Left lobe of liver (tissue), 2 donors: ENCODE data around the gene SORBS1. TPM values are rescaled to one million over a fixed set of nuclear protein-coding genes. Genes with fewer than 3 reads are reported as not detected.
"Not testable (repeated sequence)": the region's sequence is repeated elsewhere in the genome, so short reads cannot be mapped to it uniquely, and the experiment has no call there.

Experiments
- ATAC-seq: fragments of 200-7000 bp; cut with Tn5 transposase; one replicate; pipeline ENCODE4 v1.9.1; 2020; ENCODE audit warnings: mild to moderate bottlenecking, moderate library complexity
- DNase-seq: peaks from one replicate; pipeline ENCODE4 v3.0.0-alpha.2; 2020; ENCODE audit warnings: low spot score
- total RNA-seq: library from RNA; stranded (reverse); gene quantifications from one replicate; pipeline ENCODE4 v1.2.1, GENCODE V29; 2021
- donor health status: DM: no; HTN: no; CAD: no; lungs with moderate emphysema.
- donor health status: DM: no; HTN: yes; CAD: no.

The SORBS1 gene
- total RNA-seq, 1 donor from 2014 or later, result 57.9 TPM

DNA sequence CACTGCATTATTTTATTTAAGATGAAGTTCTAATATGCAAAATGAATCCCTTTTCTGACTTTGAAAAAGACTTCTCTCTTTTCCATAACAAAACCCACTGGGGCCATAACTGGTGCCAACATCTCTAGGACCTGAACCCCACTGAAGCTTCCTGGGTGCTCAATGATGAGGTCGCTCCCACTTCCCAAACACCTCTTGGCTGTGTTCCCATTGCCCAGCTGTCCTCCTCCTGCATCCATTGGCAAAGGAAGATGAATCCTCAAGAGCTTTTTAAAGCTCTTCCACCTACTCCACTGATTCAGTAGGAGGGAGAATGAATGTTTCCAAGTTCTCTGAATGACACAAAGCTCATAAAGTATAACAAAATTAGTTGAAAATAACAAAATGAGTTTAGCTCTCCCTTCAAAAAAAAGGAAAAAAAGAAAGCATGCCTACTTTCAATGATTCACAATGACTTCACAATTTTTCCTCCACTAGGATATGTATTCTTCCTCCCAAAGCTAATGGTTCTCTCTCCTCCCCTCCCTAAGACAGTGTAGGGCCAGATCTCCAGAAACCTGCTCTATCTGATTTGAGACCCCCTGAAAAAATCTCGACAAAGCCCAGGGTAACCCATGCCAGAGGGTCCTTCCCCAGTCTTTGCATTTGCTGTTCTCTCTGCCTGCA is 64.8 kb downstream of the SORBS1 start:
- ATAC-seq (no peak), DNase-seq (no peak)

DNA sequence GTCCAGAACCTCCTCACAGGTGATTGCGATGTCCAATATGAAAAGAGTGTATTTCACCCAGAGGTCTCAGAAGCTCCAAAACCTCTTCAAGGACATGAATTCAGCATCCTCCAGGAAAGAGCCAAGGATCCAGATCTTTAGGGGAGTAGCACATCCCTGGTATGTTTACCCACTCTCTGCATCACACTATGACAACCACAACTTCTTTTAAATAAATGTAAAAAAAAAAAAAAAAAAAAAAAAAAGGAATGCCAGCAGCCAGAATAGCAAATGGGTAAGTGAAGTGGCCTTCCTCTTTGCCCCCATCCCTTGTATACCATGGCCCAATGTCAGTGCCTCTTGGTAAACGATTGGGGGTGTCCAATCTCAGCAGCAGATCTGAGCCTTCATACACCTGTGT is 67.3 kb downstream of the SORBS1 start:
- DNase-seq (no peak), ATAC-seq (no peak)

DNA sequence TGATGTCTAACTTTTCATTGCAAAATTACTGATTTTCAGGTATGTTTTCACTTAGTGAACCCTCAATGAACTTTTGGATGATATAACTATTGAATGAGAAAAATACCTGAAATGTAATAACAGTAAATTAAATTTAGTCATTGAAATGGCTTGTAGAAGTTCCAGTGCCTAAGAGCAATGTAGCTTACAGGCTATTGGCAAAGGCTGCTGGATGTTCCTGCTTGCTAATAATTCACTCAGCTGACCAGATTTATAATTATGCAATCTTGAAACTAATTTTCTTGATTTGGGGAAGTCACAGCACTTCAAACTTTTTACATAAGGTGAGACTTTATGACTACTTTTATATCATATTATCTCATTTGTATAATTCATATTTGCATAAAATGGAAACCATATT is 73.2 kb downstream of the SORBS1 start:
- peak; percentile 60 for ATAC-seq

DNA sequence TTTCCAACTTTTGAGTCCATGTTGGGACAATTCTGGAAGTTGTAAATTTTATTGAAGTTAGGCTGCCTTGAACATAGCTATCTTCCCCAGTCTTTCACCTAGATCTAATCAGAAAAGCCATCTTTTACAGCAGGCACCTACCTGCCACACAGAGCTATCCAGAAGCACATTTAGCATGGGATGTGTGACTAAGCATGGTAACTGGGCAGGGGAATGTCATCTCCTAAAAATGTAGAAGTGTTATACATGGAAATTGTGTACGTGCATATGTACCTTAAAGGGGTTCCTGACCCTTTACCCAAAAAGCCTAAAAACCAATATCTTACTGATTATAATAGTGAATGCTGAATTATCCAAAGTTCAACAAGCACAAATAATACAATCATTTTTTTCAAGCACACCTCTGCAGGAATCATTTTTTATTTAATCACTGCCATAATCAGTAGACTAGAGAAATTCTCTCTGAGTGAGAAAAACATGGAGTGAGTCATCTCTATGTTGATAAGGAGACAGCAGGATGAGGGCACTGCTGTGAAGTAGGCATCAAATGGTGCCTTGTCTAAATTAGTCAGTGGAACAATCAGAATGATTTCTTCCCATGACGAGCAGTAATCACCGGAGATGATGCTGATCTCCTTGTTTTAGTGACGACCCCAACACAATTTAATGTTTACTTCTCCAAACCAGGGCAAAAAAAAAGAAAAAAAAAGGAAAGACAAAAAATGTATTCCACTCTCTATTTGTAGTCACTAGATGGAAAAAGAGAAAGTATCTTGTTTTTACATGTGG is 75.9 kb downstream of the SORBS1 start:
- DNase-seq (no peak), ATAC-seq (no peak)

More for the DNA sequence above, 73.2 kb downstream of the SORBS1 start:
- DNase-seq, result no peak

DNA sequence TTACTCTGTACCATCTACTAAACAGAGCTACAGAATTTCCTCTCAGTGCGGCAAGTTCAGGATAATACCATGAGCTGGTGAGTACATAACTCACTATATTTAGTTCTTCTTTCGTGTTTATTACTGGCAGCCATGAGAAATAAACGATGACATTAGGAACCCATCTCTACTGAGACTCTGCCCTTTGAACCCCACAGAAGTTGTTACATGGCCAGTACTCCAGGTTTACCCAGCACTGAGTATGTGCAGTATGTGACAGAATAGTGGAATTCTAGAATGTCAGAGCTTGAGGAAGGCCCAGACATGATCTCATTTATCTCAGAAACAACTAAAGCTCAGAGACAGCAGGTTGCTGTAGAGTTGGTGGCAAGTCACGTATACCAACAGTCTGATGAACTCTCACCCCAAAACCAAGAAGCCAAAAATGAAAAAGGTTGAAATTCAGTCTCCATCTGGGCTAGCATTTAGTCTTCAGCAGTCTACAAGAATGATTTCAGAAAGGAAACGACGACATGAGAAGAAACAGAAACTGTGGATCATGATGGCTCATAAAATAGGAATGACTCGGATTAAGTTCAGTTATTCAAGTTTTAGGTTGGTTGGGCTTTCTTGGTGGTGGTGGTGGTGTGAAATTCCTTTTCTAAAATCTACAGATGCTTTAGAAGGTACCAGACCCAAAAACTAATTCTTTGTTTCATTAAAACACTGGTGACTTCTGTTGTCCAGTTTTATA is 78.5 kb downstream of the SORBS1 start:
- DNase-seq (peak; percentile 43), ATAC-seq (peak; percentile 32)

DNA sequence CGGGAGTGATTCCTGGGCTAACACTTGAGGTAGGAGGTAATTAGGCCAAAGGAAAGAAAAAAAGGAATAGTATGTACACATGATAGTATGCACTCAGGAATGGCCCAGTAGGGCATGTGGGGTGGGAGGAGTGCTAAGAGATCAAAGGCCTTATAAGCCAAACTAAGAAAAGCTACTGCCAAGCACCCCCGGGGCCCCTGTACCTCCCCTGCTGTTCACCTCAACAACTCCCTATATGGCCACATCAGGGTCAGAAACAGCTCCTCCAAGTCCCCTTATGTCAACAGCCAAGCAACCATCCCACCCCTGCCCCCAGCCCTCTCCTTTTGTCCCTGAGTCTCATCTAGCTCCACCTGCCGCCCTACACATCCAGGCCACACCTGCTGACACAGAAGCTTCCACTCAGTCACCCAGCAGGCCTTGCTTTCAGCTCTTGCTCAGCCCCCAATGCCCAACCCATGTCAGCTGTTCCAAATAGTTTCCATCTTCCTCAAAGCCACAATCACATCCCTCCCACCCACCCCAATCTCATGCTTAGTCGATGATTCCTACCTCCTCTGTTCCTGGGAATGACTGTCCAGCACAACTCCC is 80.2 kb downstream of the SORBS1 start:
- DNase-seq (no peak), ATAC-seq (no peak)

DNA sequence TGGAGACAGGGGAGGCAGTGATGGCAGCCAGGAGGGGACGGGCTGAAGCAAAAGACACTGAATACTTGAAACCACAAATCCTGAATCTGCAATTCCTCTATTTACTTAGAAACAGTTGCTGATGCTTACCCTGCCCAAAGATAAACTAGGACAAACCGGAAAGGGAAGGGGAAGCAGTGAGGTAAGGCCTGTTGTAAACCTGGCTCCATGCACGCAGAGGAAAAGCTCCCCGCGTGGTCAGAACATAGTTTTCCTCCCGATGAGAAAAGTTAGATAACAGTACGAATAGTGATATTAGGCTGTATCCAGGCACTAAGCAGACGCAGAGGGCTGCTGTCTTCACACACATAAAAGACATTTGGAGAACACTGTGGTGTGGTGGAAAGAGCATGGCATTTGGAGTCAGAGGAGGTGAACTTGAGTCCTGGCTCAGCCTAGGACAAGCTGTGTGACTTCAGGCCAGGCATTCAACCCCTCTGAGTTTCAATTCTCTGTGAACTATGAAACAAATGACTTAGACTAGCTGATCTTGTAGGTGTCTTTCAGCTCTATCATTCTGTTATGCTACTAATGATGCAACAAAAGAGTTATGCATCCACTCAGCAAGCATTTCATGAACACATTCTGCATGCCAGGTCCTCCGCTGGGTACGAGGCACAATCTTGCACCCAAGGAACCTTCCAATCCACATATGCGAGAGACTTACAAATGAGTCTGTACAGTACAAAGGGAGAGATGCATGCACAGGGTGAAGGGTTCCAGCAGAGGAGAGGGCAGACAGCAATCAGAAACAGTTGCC is 80.9 kb downstream of the SORBS1 start:
- ATAC-seq (peak; percentile 42), DNase-seq (peak; percentile 56)

DNA sequence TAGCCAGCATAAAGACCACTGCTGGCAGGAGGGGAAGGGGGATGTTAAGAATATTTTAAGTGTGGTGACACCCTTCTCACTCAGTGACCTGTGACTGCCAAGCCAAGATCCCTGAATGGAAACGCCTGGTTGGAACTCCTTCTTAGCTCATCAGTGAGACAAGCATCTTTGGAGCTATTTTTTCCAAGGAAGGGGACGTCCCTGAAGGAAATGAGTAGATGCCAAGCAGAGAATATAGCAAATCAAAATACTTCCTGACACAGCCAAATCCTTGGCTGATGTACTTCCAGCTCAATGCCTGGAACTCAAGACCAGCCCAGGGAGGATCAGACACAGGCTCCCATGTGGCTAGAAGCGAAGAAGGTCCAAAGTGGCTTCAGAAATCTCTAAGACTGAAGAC is 82.2 kb downstream of the SORBS1 start:
- no peak for DNase-seq
- no peak for ATAC-seq

DNA sequence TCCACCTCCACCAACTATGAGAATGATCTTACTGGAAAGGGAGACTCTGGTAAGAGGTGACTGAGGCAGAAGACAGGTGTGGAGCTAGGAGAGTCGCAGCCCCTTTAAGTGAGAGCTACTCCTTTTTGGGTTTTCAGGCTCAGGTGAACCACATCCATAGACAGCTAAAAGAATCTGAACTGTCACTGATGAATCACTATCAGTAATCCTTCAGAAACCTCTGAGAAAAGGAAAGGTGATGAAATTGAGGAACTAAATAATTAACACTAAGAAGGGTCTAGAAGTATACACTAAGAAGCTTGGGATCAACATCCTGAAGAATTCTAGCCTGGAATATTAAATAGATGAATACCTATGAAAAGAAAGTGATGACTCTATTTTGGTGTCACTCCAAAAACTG is 83.0 kb downstream of the SORBS1 start:
- DNase-seq, result no peak
- no peak for ATAC-seq

DNA sequence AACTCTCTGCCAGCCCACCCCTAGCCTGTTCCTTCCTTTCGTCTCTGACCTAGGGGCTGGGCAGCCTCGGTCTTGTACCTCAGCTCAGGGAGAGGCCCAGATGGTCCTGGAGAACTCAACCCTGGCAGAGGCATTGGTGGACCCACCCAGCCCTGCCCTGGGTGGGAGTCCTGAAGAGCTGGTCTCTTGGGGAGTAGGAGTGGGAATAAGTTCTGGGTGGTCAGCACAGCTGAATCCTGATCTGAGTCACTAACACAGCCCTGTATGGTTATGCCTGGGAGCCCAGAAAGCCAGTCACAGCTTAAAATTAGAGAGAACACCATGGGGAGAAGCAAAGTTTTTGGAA is 84.0 kb downstream of the SORBS1 start:
- DNase-seq, result no peak
- no peak for ATAC-seq

DNA sequence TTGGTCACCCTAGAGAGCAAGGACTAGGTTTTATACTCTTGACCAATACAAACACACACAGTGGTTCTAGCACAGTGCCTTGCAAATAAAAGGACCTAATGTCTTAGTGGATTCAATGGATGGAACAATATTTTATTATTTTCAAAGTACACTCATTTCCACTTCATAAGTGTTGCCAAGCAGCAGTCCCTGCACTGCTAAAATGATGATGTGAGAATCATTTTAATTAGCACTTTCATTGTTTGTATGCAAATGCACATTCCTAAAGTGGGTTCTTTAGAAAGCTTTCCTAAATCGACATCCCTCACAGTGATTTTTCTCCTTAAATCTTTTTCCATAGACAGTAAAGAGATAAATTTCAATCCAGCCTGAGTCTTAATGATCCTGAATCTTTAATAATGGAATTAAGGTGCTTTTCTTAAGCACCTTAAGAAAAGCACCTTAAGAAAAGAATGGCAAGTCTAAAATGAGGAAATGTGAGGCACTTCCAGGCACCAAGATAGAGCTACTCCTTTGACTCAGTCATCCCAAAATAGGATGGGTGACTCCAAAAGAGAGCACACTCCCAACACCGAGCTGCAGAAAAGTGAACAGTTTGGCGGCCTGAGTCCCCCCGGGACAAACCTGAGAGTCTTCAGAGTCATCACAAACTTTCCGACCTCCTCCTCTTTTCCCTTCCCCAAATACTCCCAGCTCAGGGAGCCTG is 84.5 kb downstream of the SORBS1 start:
- no peak for DNase-seq
- no peak for ATAC-seq

DNA sequence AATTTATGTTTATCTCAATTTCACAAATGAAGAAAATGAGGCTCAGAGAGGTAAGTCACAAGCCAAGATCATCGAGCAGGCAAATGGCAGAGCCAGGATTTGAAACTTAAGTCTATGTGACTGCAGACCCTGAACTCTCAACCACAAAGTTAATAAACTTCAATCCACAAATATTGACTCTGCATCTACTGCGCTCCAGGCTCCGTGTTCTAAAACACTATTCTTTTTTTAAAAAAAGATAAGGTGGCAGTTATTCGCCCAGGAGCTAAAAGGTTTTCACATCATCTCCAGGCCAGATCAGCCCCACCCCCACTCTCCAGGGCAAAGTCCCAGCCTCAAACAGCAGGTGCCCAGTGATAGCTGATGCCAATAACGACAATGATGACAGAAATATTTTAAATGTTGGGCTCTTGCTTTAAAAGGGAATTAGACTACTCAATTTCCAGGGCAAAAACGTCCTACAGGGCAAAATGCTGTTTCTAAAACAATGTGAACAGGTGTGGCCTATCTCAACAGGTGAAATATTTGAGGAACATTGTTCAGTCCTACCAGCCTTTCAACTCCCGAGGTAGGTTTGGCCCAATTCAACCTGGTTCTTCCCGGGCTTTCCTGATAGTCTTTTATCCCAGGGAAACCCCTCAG is 85.2 kb downstream of the SORBS1 start:
- ATAC-seq, result peak; percentile 56
- peak; percentile 96 for DNase-seq

DNA sequence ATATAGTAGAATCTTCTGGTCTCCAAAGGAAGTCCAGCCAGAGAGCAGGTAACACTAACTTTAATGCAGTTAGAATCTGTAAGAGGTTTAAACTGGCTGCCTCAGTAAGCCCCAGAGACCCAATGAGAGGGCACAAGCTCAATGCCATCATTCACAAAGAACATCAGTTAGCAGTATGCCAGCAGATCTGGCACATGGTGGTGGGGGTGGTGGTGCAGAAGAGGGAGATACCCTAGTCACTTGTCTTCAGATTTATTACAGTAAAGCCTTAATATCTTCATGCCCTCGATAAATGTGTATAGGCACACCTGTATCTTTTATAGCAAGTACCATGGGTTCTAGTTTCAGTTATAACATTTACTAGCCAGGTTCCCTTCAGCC is 86.2 kb downstream of the SORBS1 start:
- ATAC-seq, result no peak
- DNase-seq, result no peak

DNA sequence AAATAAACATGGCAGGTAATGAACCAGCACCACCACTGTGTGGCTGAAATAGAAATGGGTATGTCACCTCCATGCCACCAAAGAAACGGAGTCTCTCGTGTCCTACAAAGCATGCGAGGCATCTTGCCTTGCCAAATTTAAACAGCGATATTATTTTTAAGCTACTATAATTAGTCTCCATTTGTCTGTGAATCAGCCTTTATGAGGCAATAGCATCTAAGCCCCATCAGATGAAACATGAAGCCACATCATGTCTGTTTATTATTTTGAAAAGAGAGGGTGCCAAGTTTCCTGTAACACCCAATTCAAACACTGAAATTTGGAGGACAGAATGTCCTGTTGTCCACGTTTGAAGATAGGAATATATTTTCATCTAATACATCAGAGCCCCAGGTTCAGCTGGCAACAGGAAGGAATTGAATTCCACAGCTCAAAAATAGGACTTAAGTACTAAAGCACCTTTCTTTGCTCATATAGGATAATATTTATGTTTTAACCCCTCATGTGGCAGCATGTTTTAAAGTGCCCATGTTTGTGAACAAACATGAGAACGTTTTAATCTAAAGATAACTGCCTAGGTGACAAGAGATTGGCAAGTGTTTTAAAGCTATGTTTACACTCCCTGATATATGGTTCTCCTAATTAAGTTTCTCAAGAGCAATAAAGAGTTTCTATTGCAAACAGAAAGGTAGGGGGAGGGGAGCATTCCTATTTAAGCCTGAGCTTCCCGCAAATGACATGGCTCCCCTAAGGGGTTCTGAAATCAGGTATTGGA is 86.8 kb downstream of the SORBS1 start:
- ATAC-seq (peak; percentile 4), DNase-seq (no peak)

DNA sequence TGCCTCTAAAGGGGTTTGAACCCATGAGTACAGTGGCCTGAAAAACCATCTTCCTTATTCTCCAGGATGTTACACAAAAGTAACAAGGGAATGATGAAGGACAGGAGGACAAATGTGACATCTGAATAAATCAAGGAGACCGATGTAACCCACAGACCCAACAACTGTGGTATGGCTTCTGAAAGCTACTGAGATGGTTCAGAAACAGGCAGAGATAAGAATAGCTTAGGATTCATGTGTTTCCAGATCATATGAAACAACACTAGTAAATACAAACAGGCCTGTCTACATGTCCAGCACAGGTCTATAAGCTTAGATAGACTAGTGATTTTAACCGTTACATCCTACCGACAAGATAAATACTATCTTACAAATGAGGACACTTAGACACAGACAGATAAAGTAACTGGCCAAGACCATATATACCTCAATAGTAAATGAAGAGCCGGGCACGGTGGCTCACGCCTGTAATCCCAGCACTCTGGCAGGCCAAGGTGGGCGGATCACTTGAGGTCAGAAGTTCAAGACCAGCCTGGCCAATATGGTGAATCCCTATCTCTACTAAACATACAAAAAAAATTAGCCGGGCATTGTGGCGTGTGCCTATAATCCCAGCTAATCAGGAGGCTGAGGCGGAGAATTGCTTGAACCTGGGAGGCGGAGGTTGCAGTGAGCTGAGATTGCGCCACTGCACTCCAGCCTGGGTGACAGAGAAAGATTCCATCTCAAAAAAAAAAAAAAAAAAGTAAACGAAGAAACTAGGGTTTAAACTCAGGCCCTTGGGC is 88.7 kb downstream of the SORBS1 start:
- peak; percentile 51 for ATAC-seq
- peak; percentile 87 for DNase-seq

DNA sequence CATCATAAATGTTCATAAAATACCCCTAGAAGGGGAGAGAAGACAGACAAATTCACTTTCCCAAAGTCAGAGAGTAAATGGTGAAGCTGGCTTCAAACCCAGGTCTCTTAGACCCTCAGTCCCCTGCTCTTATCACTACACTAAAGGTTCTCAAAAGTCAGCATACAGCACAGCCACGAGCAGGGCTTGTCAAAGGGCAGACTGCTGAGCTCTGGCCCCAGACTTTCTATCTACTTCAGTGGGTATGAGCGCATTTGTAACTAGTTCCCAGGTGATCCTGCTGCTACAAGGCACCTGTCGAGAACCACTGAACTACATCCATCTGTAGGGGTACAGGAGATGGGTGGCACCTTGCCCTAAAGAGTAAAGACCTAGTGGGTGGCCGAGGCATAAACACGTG is 91.5 kb downstream of the SORBS1 start:
- ATAC-seq (peak; percentile 46), DNase-seq (no peak)

DNA sequence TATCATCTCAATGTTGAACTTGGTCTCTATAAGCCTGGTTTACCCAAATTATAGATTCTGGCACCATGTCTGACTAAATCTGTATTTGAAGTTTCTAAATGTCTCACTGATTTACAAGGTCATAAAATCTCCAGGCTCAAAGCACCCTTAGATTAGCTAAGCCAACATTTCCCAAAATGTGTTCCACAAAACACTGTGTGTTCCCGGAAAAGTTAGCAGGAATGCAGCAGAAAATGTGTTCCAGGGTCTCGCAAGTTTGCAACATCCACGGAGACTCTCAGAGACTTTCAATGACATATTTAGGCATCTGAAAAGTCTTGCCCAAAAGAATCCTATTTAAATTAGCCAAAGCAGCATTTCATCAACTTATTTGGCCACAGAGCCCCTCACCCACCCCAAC is 91.9 kb downstream of the SORBS1 start:
- DNase-seq (no peak), ATAC-seq (no peak)

DNA sequence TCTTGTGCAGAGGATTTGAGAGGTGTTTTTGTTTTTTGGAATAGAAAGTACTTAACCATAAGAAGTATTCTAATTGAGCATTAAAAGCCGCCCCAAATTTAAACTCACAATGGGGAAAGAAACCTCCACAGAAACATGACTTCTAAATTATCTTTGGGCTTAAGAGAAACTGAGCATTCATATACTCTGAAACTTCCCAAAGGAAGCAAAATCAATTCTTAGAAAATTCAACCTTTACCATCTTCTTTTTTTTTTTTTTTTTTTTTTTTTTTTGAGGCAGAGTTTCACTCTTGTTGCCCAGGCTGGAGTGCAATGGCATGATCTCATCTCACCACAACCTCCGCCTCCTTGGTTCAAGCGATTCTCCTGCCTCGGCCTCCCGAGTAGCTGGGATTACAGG is 93.5 kb downstream of the SORBS1 start:
- ATAC-seq, DNase-seq: not testable (repeated sequence)
